Ovary (tissue), 9 donors: ENCODE data around the gene ARSG. TPM values are rescaled to one million over a fixed set of nuclear protein-coding genes. Genes with fewer than 3 reads are reported as not detected.
A peak's percentile ranks its signal among the peaks of the same experiment; 100 is the strongest.

Experiments used
- DNase-seq, 5 donors: peaks; one replicate each; pipeline ENCODE4 v3.0.0-alpha.2; 2019 to 2020
- H3K27ac ChIP-seq, 2 donors: fragments of 200-600 bp; one replicate each; pipeline versions ENCODE4 v1.5.1 to v1.8.0; 2019 to 2022
- H3K27me3 ChIP-seq: fragments of 200-600 bp; one replicate; pipeline ENCODE4 v1.8.0; 2022
- H3K36me3 ChIP-seq: fragments of 200-600 bp; sonication (generic); one replicate; pipeline ENCODE4 v1.5.1; 2019
- H3K4me1 ChIP-seq: one replicate; pipeline ENCODE4 v1.8.1; 2013; ENCODE audit warnings: mild to moderate bottlenecking, moderate library complexity; ENCODE audit not compliant: insufficient read depth
- H3K4me3 ChIP-seq: fragments of 200-600 bp; sonication (generic); one replicate; pipeline ENCODE4 v1.5.1; 2017
- H3K9me3 ChIP-seq, 2 donors: fragments of 200-600 bp in 1 of 2; sonication (generic) in 1 of 2; one replicate each; pipeline versions ENCODE4 v1.5.1 to v1.8.1; 2013 to 2019; ENCODE audit warnings: mild to moderate bottlenecking in 1 of 2, moderate library complexity in 1 of 2
- EP300 ChIP-seq: sonication (generic); formaldehyde crosslinking; IDR thresholded peaks from one replicate; pipeline ENCODE4 v1.6.1; 2017; ENCODE audit warnings: antibody characterized with exemption
- POLR2A ChIP-seq: fragments of 450-650 bp; IDR thresholded peaks from one replicate; pipeline ENCODE4 v1.6.1; 2017; ENCODE audit warnings: antibody characterized with exemption, mild to moderate bottlenecking, moderate library complexity
- WGBS, 3 donors: extraction: QIAGEN DNeasy Blood & Tissue Kit in 1 of 3; methylation state at CpG; one replicate each; pipeline versions ENCODE4 v1.1.5 to v1.1.7; 2013 to 2017; 5-methylcytosine and 5-hydroxymethylcytosine counted together
- intact Hi-C, 4 donors: fragments of 100-400 bp; cut with DNase I; formaldehyde crosslinking; loops; one replicate each; pipeline versions ENCODE4 v1.11.0 to v1.15.1; 2022 to 2023
- polyA plus RNA-seq, 2 donors: library from polyadenylated mRNA; stranded (reverse); fragments of 200-250 nt in 1 of 2; fragments of 350-450 nt in 1 of 2; fragmentation: Illumina TruSeq in 1 of 2; extraction: RNeasy Lipid Tissue Mini Kit (QIAGEN cat#74804) in 1 of 2; gene quantifications; one replicate each; pipeline ENCODE4 v1.2.3, GENCODE V29; 2013 to 2014
- total RNA-seq, 7 donors: library from RNA; depleted of rRNA in 2 of 7; stranded (reverse); fragments of >200 nt in 2 of 7; fragmentation: NEBNext Ultra II Directional in 3 of 7; extraction: Animal tissue kit (Norgen Biotek cat#: 25700) in 3 of 7; gene quantifications; one replicate each; pipeline versions ENCODE4 v1.1.0 to v1.2.4, GENCODE V29; 2016 to 2023
- TF ChIP-seq, protein P1 (sequence below), 3 donors: fragments of 450-650 bp in 2 of 3; fragments of 200-600 bp in 1 of 3; IDR thresholded peaks; one replicate each; pipeline versions ENCODE4 v1.5.1 to v1.8.0; 2016 to 2022; ENCODE audit warnings: antibody characterized with exemption in 3 of 3, mild to moderate bottlenecking in 1 of 3
- donor health status: DM: no; HTN: no; CAD: no; lungs with moderate emphysema.
- donor health status: DM: no; HTN: no; CAD: no.
- donor health status: Bipolar disorder and iron deficiency.
- donor health status: DM: yes; HTN: yes; CAD: no.
- donor health status: DM: no; HTN: no; CAD: no.
- donor health status: DM: yes; HTN: yes; CAD: no.

Gene ARSG
- total and polyA plus RNA-seq, 9 donors = 5.2 to 19.8 (median 11.1) TPM

- Histone ChIP-seq H3K4me3 (no peak overlapping the region), H3K9me3 (no peaks in the 10 kb centered on the region), H3K27ac (peak overlapping the region; percentile 92 to 95), H3K4me1 (peaks cover 16% of the 10 kb centered on the region), H3K36me3 (no peaks in the 10 kb centered on the region), H3K27me3 (no peaks in the 10 kb centered on the region)
- peak; percentile 92 to 99 (median 96) for DNase-seq
- TF ChIP-seq, protein P1, sequence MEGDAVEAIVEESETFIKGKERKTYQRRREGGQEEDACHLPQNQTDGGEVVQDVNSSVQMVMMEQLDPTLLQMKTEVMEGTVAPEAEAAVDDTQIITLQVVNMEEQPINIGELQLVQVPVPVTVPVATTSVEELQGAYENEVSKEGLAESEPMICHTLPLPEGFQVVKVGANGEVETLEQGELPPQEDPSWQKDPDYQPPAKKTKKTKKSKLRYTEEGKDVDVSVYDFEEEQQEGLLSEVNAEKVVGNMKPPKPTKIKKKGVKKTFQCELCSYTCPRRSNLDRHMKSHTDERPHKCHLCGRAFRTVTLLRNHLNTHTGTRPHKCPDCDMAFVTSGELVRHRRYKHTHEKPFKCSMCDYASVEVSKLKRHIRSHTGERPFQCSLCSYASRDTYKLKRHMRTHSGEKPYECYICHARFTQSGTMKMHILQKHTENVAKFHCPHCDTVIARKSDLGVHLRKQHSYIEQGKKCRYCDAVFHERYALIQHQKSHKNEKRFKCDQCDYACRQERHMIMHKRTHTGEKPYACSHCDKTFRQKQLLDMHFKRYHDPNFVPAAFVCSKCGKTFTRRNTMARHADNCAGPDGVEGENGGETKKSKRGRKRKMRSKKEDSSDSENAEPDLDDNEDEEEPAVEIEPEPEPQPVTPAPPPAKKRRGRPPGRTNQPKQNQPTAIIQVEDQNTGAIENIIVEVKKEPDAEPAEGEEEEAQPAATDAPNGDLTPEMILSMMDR (IDR thresholded peaks at IDR 0.05) = no peak
- TF ChIP-seq POLR2A (peak; percentile 70), EP300 (peak; percentile 93)
- intact Hi-C loops = no loop called here
- 9 to 10% (median 10%) methylated on average over 21 of the region's 21 CpGs for WGBS, 3 donors
Measured at GRCh38 chr17:68378268-68379176, 87.2 kb downstream of the ARSG start.

DNA sequence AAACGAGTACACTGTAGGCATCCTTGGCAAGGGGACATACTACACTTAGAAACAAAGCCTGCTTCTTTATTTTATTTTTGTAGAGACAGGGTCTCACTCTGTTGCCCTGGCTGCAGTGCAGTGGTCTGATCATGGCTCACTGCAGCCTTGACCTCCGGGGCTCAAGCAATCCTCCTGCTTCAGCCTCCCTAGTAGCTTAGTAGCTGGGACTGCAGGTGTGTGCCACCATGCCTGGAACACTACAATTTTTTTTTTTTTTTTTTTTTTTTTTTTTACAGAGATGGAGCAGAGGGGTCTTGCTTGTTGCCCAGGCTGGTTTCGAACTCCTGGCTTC, 87.8 kb downstream of the ARSG start:
- Histone ChIP-seq H3K4me1 (peaks cover 19% of the 10 kb centered on the region), H3K4me3 (no peak overlapping the region), H3K36me3 (no peaks in the 10 kb centered on the region), H3K27ac (peak overlapping the region; percentile 92 to 95), H3K9me3 (no peaks in the 10 kb centered on the region), H3K27me3 (no peaks in the 10 kb centered on the region)
- intact Hi-C loops = no loop called here
- DNase-seq = no peak
- 66 to 71% (median 67%) methylated on average over 3 of the region's 3 CpGs for WGBS, 3 donors
- TF ChIP-seq EP300 = no peak
- TF ChIP-seq, protein P1 (IDR thresholded peaks at IDR 0.05) = no peak
- no peak for TF ChIP-seq POLR2A

DNA sequence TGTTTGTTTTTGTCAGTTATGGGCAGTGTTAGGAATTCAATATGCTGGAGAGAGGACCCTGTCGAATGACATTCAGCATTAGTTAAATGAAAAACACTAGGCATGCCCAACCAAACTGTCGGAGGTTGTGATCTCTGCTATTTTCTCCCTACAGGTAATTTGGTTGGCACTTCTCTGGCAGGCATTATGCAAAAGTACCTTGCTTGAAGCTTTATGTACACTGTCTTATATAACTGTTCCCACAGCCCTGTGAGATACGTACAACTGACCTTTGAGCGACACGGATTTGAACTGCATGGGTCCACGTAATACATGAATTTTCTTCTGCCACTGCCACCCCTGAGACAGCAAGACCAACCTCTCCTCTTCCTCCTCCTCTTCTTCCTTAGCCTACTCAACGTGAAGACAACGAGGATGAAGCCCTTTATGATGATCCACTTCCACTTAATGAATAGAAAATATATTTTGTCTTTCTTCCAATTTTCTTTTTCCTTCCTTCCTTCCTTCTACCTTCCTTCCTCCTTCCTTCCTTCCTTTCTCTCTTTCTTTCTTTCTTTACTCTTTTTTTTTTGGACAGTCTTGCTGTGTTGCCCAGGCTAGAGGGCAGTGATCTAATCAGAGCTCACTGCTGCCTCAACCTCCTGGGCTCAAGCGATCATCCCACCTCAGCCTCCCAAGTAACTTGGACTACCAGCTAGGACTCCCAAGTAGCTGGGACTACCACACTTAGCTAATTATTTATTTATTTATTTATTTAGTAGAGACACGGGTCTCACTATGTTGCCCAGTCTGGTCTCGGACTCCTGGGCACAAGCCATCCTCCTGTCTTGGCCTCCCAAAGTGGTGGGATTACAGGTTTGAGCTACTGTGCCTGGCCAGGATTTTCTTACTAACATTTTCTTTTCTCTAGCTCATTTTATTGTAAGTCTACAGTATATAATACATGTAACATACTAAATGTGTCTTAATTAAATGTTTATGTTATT, 88.7 kb downstream of the ARSG start:
- peak overlapping the region; percentile 35 to 95 for H3K27ac ChIP-seq
- TF ChIP-seq, protein P1 (IDR thresholded peaks at IDR 0.05) = no peak
- TF ChIP-seq EP300 = no peak
- no peaks in the 10 kb centered on the region for H3K9me3 ChIP-seq
- no peaks in the 10 kb centered on the region for H3K27me3 ChIP-seq
- no peak for DNase-seq
- H3K36me3 ChIP-seq = no peaks in the 10 kb centered on the region
- H3K4me1 ChIP-seq = peaks cover 19% of the 10 kb centered on the region
- intact Hi-C loops = no loop called here
- no peak overlapping the region for H3K4me3 ChIP-seq
- 95 to 96% (median 95%) methylated on average over 11 of the region's 11 CpGs for WGBS, 3 donors

DNA sequence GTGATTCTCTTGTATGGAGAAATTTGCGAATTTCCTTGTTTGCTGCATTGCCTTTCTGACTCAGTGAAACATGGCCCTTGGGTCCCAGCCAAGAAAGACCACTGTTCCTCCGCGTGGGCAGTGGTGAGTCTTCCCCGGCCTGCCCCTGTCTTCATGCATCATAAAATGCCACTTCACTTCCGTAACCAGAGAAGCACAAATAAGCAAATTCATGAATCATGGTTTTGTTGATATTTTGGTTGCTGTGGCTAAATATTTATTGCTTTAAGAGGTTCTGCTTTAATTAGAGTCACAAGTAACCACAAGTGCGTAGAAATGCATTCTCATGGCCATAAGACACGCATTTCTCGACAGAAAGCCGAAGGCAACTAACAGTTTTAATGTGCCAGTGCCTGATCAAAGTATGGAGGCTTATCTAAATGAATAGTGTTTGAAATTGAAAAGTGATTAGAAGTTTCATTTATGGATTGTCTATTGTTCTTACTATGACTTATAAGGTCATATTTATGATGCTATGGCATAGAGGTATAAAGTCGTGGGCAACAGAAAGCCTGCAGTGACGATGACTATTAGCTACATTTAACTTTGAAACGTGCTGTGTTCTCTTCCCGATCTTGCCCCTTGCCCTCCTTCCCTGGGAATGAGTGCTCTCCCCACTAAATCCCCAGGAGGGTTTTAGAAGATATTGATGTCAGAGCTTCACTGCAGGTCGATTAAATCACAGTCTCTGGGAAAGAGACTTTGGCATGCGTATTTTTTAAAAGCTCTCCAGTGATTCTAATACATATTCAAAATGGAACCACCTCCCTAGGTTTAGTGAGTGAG, 90.0 kb downstream of the ARSG start:
- H3K27ac ChIP-seq = no peak overlapping the region
- 80 to 83% (median 81%) methylated on average over 15 of the region's 15 CpGs for WGBS, 3 donors
- no peaks in the 10 kb centered on the region for H3K9me3 ChIP-seq
- DNase-seq = no peak
- peaks cover 25% of the 10 kb centered on the region for H3K4me1 ChIP-seq
- TF ChIP-seq POLR2A (no peak), EP300 (no peak)
- TF ChIP-seq, protein P1 (IDR thresholded peaks at IDR 0.05) = no peak
- no peaks in the 10 kb centered on the region for H3K36me3 ChIP-seq
- H3K4me3 ChIP-seq = no peak overlapping the region
- intact Hi-C loops = no loop called here
- no peaks in the 10 kb centered on the region for H3K27me3 ChIP-seq
